ENCODE results near the gene PPP1R3A. TPM values are rescaled to one million over a fixed set of nuclear protein-coding genes. Genes with fewer than 3 reads are reported as not detected.

The PPP1R3A gene
- total RNA-seq, 6 donors from 2014 or later: not detected

DNA sequence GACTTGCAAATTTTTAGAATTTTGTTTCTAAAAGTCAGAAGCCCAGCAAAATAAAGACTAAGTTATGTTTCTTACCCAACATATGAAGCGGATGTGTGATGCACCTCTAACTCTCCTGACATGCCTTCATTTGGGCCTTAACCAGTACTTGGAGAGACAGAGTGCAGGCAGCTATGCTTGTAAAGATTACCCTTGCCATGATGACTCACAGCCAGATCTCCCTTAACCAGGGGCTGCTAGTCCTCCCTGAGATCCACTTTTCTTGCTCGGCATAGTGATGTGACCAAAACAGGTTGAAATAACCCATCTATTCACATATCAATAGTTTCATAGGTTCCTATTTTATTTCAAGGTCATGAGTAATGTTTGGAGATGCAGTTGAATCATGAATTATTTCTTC lies 43.6 kb downstream of the PPP1R3A start:
- H3K4me3 ChIP-seq: no peak overlapping the region
- H3K36me3 ChIP-seq: no peaks in the 10 kb centered on the region
- DNase-seq (no peak), ATAC-seq (ENCODE audit: low FRiP score in 2 of 2) (no peak)
- TF ChIP-seq POLR2AphosphoS5 (IDR thresholded peaks at IDR 0.05) (no peak), EP300 (IDR thresholded peaks at IDR 0.05) (no peak), POLR2A (IDR thresholded peaks at IDR 0.05) (no peak)
- TF ChIP-seq, protein P1, sequence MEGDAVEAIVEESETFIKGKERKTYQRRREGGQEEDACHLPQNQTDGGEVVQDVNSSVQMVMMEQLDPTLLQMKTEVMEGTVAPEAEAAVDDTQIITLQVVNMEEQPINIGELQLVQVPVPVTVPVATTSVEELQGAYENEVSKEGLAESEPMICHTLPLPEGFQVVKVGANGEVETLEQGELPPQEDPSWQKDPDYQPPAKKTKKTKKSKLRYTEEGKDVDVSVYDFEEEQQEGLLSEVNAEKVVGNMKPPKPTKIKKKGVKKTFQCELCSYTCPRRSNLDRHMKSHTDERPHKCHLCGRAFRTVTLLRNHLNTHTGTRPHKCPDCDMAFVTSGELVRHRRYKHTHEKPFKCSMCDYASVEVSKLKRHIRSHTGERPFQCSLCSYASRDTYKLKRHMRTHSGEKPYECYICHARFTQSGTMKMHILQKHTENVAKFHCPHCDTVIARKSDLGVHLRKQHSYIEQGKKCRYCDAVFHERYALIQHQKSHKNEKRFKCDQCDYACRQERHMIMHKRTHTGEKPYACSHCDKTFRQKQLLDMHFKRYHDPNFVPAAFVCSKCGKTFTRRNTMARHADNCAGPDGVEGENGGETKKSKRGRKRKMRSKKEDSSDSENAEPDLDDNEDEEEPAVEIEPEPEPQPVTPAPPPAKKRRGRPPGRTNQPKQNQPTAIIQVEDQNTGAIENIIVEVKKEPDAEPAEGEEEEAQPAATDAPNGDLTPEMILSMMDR (IDR thresholded peaks at IDR 0.05): no peak
- no peaks in the 10 kb centered on the region for H3K4me1 ChIP-seq
- no peaks in the 10 kb centered on the region for H3K27me3 ChIP-seq
- 76 to 79% methylated on average over 2 of the region's 2 CpGs for WGBS, 2 donors
- no peak overlapping the region for H3K27ac ChIP-seq
- no peaks in the 10 kb centered on the region for H3K9me3 ChIP-seq

DNA sequence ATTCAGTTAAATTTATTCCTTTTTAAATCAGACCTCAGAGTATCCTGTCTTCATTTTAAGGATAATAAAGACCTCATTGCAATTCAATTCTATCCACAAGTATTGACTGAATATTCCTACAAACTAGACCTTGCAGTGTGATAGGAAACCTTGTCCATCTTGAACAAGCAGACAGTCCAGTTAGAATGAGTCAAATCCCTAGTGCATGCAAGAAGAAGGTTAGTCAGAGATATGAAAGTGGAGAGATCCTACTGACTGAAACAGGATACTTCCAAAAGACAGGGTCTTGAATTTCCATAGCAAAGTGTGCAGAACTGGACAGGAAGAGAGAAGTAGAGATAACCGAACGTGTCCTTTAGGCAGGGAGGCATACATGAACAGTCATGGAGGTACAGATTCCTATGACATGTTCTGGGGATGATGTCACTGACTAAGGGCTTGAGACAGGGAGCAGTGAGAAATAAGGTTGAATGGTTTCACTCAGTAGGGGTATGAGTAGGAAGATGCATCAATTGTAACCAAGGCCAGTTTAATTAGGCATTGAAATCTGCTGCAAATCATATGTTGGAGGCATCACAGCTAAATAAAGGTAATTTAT lies 45.2 kb downstream of the PPP1R3A start:
- H3K27ac ChIP-seq: no peak overlapping the region
- WGBS, 2 donors: 62 to 74% methylated on average over 2 of the region's 2 CpGs
- ATAC-seq (ENCODE audit: low FRiP score in 2 of 2) (no peak), DNase-seq (no peak)
- H3K4me3 ChIP-seq: no peak overlapping the region
- TF ChIP-seq POLR2A (IDR thresholded peaks at IDR 0.05) (no peak), POLR2AphosphoS5 (IDR thresholded peaks at IDR 0.05) (no peak)
- H3K9me3 ChIP-seq: no peaks in the 10 kb centered on the region
- no peaks in the 10 kb centered on the region for H3K36me3 ChIP-seq
- no peaks in the 10 kb centered on the region for H3K27me3 ChIP-seq
- H3K4me1 ChIP-seq: no peaks in the 10 kb centered on the region

DNA sequence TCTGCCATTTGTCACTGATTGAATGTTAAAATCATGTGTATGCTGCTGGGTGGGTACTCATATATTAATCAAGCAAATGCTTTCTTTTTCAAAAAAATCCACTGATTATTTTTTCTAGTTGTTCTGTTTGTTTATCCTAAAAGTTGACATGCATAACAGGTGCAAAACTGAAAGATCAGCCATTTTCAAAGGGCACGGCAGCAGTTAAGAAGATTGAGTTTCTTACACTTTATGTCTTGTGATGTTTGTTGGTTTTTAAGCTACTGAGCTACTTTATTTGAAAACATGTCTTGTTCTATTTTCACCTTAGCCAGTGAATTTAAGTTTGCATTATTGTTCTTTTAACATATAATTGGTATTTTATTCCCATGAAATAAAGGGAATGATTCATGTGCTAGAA lies 45.8 kb downstream of the PPP1R3A start:
- 81 to 86% methylated on average over 1 of the region's 1 CpG for WGBS, 2 donors
- no peak for ATAC-seq (ENCODE audit: low FRiP score in 2 of 2)

DNA sequence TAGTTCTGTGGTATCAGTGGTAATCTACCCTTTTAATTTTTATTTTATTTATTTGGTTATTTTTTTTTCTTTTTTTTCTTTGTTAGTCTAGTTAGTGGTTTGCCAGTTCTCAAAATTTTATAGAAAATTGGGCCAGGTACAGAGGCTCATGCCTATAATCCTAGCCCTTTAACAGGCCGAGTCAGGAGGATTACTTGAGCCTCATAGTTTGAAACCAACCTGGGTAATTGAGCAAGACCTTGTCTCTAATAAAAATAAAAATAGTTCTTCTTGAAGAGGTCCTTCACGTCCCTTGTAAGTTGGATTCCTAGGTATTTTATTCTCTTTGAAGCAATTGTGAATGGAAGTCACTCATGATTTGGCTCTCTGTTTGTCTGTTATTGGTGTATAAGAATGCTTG lies 51.5 kb downstream of the PPP1R3A start:
- no peak for DNase-seq
- H3K4me3 ChIP-seq: no peak overlapping the region
- TF ChIP-seq EP300 (IDR thresholded peaks at IDR 0.05): no peak
- no peak for TF ChIP-seq POLR2A (IDR thresholded peaks at IDR 0.05)
- TF ChIP-seq, protein P1 (IDR thresholded peaks at IDR 0.05): no peak
- TF ChIP-seq POLR2AphosphoS5 (IDR thresholded peaks at IDR 0.05): no peak
- H3K4me1 ChIP-seq: no peaks in the 10 kb centered on the region
- ATAC-seq (ENCODE audit: low FRiP score in 2 of 2): no peak
- no peaks in the 10 kb centered on the region for H3K9me3 ChIP-seq
- WGBS, 2 donors: 57 to 58% methylated on average over 2 of the region's 2 CpGs
- no peaks in the 10 kb centered on the region for H3K27me3 ChIP-seq
- H3K36me3 ChIP-seq: no peaks in the 10 kb centered on the region
- H3K27ac ChIP-seq: no peak overlapping the region

More for the DNA sequence above, 45.8 kb downstream of the PPP1R3A start:
- Histone ChIP-seq H3K4me1 (no peaks in the 10 kb centered on the region), H3K27me3 (no peaks in the 10 kb centered on the region), H3K27ac (no peak overlapping the region), H3K9me3 (no peaks in the 10 kb centered on the region), H3K36me3 (no peaks in the 10 kb centered on the region), H3K4me3 (no peak overlapping the region)
- no peak for DNase-seq
- TF ChIP-seq POLR2A (IDR thresholded peaks at IDR 0.05): no peak
- TF ChIP-seq, protein P1 (IDR thresholded peaks at IDR 0.05): no peak
- TF ChIP-seq EP300 (IDR thresholded peaks at IDR 0.05): no peak
- no peak for TF ChIP-seq POLR2AphosphoS5 (IDR thresholded peaks at IDR 0.05)

DNA sequence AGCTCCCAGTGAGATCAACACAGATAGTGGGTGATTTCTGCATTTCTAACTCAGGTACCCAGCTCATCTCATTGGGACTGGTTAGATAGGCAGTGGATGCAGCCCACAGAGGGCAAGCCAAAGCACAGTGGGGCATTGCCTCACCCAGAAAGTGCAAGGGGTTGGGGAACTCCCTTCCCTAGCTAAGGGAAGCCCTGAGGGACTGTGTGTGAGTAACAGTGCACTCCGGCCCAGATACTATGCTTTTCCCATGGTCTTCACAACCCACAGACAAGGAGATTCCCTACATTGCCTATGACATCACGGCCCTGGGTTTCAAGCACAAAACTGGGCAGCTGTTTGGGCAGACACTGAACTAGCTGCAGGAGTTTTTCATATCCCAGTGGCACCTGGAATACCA lies 62.8 kb downstream of the PPP1R3A start:
- no peaks in the 10 kb centered on the region for H3K36me3 ChIP-seq
- no peaks in the 10 kb centered on the region for H3K27me3 ChIP-seq
- DNase-seq: no peak
- no peak for ATAC-seq (ENCODE audit: low FRiP score in 2 of 2)
- no peak overlapping the region for H3K27ac ChIP-seq
- H3K4me3 ChIP-seq: no peak overlapping the region
- no peaks in the 10 kb centered on the region for H3K9me3 ChIP-seq
- H3K4me1 ChIP-seq: no peaks in the 10 kb centered on the region
- TF ChIP-seq POLR2AphosphoS5 (IDR thresholded peaks at IDR 0.05) (no peak), EP300 (IDR thresholded peaks at IDR 0.05) (no peak), POLR2A (IDR thresholded peaks at IDR 0.05) (no peak)
- TF ChIP-seq, protein P1 (IDR thresholded peaks at IDR 0.05): no peak
- 71 to 82% methylated on average over 1 to 2 of the region's 2 CpGs for WGBS, 2 donors
